Type B pancreatic cell (in vitro differentiated cells): Measurements from ENCODE around the gene TXNRD1. TPM values are rescaled to one million over a fixed set of nuclear protein-coding genes. Genes with fewer than 3 reads are reported as not detected.

Experiments
- DNase-seq: peaks from one replicate; pipeline ENCODE4 v3.0.0; 2021; ENCODE audit warnings: mixed read lengths; ENCODE audit not compliant: unreplicated experiment; ENCODE audit errors: extremely low spot score
- H3K27ac Mint-ChIP-seq: 2 replicates; pipeline ENCODE4 v1.8.0; 2021; ENCODE audit warnings: mild to moderate bottlenecking, mixed read lengths
- H3K27me3 Mint-ChIP-seq: 2 replicates; pipeline ENCODE4 v1.8.0; 2021; ENCODE audit warnings: mixed read lengths
- H3K36me3 Mint-ChIP-seq: 2 replicates; pipeline ENCODE4 v1.8.0; 2021; ENCODE audit warnings: mixed read lengths
- H3K4me1 Mint-ChIP-seq: one replicate; pipeline ENCODE4 v1.8.0; 2021; ENCODE audit warnings: mixed read lengths; ENCODE audit not compliant: unreplicated experiment
- H3K4me3 Mint-ChIP-seq: 2 replicates; pipeline ENCODE4 v1.8.0; 2021; ENCODE audit warnings: mild to moderate bottlenecking, mixed read lengths
- H3K9me3 Mint-ChIP-seq: 2 replicates; pipeline ENCODE4 v1.8.0; 2021; ENCODE audit warnings: mixed read lengths
- total RNA-seq: library from RNA; stranded (reverse); gene quantifications from 2 replicates; pipeline ENCODE4 v1.2.1, GENCODE V29; 2021; ENCODE audit warnings: low replicate concordance
- TF ChIP-seq, protein P1 (sequence below): fragments of 200-600 bp; sonication (generic); conservative IDR thresholded peaks from 2 replicates; pipeline ENCODE4 v1.5.0; 2021; ENCODE audit warnings: antibody characterized with exemption, mild to moderate bottlenecking

The TXNRD1 gene
- total RNA-seq, 1 donor from 2014 or later = 94.7 TPM

DNA sequence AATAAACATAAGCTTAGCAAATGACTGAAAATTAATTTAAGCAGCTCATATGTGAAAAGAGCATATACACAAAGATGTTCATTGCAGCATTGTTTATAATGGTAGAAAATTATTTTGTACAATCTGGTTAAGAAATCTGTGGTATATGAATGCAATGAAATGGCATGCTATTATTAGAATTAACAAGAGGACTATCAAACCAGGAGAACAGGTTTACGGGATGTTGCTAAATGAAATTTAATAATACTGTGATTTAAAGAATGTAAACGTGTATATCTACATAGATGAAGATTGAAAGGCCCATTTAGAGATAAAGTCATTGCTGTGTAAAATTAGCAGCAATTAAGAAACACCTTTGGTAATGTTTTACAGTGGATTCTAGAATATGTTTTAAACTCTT, 158.5 kb downstream of the TXNRD1 start:
- no peaks in the 10 kb centered on the region for H3K9me3 Mint-ChIP-seq

DNA sequence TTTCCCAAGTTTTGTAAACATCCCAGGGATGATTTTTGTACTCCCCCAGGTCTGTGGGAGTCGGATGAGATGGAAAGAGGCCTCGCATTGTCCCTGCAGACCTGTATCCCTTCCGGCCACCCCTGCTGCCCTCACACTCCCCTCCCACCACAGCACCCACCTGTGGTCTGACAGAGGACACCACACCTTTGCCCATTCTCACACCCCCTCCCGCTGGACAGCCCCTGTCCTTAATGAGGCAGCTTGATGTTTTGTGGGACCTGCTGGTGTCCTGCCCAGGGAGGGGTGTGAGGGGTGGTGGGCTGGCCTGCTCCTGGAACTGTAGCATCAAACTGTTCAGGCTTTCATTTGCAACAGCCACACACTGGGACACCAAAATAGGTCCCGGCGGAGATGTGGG, 159.2 kb downstream of the TXNRD1 start:
- TF ChIP-seq, protein P1, sequence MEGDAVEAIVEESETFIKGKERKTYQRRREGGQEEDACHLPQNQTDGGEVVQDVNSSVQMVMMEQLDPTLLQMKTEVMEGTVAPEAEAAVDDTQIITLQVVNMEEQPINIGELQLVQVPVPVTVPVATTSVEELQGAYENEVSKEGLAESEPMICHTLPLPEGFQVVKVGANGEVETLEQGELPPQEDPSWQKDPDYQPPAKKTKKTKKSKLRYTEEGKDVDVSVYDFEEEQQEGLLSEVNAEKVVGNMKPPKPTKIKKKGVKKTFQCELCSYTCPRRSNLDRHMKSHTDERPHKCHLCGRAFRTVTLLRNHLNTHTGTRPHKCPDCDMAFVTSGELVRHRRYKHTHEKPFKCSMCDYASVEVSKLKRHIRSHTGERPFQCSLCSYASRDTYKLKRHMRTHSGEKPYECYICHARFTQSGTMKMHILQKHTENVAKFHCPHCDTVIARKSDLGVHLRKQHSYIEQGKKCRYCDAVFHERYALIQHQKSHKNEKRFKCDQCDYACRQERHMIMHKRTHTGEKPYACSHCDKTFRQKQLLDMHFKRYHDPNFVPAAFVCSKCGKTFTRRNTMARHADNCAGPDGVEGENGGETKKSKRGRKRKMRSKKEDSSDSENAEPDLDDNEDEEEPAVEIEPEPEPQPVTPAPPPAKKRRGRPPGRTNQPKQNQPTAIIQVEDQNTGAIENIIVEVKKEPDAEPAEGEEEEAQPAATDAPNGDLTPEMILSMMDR = no peak
- no peaks in the 10 kb centered on the region for H3K36me3 Mint-ChIP-seq
- no peaks in the 10 kb centered on the region for H3K9me3 Mint-ChIP-seq
- H3K27ac Mint-ChIP-seq = no peak overlapping the region
- no peak overlapping the region for H3K4me3 Mint-ChIP-seq
- no peak for DNase-seq
- H3K4me1 Mint-ChIP-seq = no peaks in the 10 kb centered on the region
- no peaks in the 10 kb centered on the region for H3K27me3 Mint-ChIP-seq

More for the DNA sequence above, 158.5 kb downstream of the TXNRD1 start:
- Mint-ChIP-seq H3K36me3 (no peaks in the 10 kb centered on the region), H3K27me3 (no peaks in the 10 kb centered on the region), H3K4me3 (no peak overlapping the region), H3K4me1 (no peaks in the 10 kb centered on the region), H3K27ac (no peak overlapping the region)
- no peak for DNase-seq
- TF ChIP-seq, protein P1 = no peak

DNA sequence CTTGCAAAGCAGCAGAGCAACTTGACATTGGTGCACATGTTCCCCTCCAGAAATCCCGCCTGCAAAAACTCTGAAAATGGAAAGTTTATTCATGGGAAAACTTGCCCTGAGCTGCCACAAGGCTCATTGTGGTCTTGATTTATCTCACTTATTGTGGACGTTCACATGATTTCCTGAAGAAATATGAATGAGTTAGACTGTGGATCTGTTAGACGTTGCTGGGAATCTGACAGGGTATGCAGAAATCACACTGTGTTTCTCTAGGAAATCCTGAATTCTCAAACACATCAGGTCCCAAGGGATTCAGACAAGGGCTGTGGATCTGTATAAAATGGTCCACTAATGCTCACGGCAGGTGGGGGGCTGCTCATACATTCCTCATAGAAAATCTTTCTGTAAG, 160.2 kb downstream of the TXNRD1 start:
- Mint-ChIP-seq H3K9me3 (no peaks in the 10 kb centered on the region), H3K27me3 (no peaks in the 10 kb centered on the region), H3K4me3 (no peak overlapping the region), H3K4me1 (no peaks in the 10 kb centered on the region), H3K36me3 (no peaks in the 10 kb centered on the region), H3K27ac (no peak overlapping the region)
- DNase-seq = no peak
- TF ChIP-seq, protein P1 = no peak

DNA sequence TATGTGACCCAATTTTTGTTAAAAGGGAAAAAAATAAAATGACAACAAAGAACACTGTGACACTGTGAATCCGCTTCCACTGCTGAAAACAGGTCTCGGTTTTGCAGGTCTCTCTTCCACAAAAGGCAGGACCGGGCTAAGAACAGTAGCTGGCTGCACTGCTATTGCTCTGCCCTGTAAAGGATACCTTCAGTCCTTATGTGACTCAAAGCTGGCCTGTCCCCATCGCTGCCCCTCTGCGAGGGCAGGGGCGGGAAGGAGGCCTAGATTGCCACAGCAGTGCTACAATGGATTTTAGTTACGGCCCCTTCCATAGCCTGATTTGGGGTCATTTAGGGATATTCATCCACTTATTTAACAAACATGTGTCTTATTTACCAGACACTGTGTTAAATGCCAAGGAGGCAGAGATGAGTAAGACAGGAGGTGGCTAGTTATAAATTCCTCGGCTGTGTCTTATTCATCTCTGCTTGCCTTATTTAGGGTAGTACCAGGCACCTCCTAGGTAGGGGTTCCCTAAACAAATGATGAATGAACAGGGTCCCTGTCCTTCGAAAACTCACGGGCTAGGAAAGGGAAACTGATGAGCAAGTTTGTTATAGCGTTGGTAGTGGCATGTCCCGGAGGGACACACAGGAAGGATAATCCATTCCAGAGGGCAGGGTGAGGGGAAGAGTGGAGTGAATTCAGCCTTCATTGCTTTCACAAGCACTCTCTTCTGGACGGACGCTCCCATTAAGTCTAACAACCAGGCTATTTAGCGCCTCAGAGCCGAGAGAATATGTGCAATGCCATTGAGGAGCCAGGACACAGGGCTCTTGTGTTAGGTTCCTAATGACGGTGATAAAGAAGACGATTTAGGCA, 161.3 kb downstream of the TXNRD1 start:
- TF ChIP-seq, protein P1 = no peak
- Mint-ChIP-seq H3K4me1 (no peaks in the 10 kb centered on the region), H3K27ac (no peak overlapping the region), H3K36me3 (no peaks in the 10 kb centered on the region), H3K9me3 (no peaks in the 10 kb centered on the region), H3K27me3 (peaks cover 7% of the 10 kb centered on the region), H3K4me3 (no peak overlapping the region)
- DNase-seq = no peak

DNA sequence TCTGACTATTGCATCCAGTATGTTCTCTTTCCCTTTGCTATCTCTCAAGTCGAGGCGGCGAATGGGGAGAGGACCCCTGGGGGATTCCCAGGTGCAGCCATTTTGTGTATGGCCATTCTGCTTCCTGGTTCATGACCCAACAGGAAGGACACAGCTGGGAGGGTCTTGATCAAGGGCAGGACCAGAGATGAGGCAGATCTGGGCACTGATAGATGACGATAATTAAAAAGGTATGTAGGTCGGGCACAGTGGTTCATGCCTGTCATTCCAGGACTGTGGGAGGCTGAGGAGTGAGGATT, 161.9 kb downstream of the TXNRD1 start:
- DNase-seq = no peak
- no peak overlapping the region for H3K27ac Mint-ChIP-seq
- peaks cover 7% of the 10 kb centered on the region for H3K27me3 Mint-ChIP-seq
- no peaks in the 10 kb centered on the region for H3K9me3 Mint-ChIP-seq
- no peak overlapping the region for H3K4me3 Mint-ChIP-seq
- no peaks in the 10 kb centered on the region for H3K36me3 Mint-ChIP-seq
- H3K4me1 Mint-ChIP-seq = peaks cover 4% of the 10 kb centered on the region
- TF ChIP-seq, protein P1 = no peak
